NCI-H345 treated with DMSO at 0.1 percent for 48 hours (cell line): ENCODE results near the gene KLHL28.
"Not testable (repeated sequence)": the region's sequence is repeated elsewhere in the genome, so short reads cannot be mapped to it uniquely, and the experiment has no call there.

Experiments used
- DNase-seq: peaks from one replicate; lab custom pipeline; 2025; ENCODE audit not compliant: unreplicated experiment; lab: John Stamatoyannopoulos, UW

KLHL28 gene

DNA sequence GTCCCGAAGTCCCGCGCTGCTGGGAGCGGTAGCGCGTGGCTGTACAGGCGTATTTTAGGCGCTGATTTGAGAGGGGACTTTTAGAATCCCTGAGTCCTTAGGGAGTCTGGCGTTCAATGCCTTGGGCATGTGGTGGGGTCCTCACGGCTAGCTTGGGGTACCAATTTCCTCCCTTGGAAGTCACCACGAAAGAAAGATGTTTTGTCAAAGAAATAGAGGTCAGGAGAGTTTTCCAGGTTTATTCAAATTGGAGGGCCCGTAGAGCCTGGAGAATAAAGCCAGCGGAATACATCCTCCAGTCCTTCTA, 63.9 kb downstream of the KLHL28 start:
- DNase-seq: peak; percentile 28

DNA sequence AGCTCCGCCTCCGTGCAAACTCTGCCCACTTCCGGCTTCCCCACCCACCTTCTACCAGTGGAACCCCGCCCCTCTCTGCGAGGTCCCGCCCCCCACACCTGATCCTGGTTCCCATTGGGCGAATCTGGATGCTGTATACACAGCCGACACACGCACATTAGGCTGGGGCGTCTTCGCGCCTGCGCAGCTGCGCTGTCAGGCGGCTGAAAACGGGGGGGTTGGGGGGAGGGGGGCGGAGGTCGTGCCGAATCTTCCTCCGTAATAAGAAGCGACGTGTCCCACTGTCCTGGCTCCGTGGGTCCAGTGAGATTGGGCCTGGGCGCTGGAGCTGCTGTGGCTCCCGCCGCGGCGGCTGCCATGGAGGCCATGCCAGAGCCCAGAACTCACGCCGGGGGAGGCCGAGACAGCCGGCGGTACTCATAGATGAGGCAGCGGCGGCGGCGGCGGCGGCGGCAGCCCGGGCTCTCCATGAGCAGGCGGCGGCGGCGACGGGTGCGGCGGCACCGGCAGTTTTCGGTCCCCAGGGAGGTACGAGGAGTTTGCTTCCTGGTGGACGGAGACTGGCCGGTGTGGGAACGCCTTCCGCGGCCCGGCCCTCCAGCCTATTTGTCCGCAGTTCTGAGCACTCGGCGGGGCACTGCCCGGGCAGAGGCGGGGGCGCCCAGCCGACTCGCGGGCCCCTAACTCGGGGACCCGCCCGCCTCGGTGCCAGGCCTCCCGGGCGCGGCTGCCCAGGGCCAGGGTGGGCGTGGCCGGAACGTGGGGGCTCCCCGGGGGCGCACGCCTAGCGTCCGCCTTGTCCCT, 64.5 kb downstream of the KLHL28 start:
- peak; percentile 85 for DNase-seq

- DNase-seq: no peak
Observed at GRCh38 chr14:44896275-44897040, 65.3 kb downstream of the KLHL28 start.

DNA sequence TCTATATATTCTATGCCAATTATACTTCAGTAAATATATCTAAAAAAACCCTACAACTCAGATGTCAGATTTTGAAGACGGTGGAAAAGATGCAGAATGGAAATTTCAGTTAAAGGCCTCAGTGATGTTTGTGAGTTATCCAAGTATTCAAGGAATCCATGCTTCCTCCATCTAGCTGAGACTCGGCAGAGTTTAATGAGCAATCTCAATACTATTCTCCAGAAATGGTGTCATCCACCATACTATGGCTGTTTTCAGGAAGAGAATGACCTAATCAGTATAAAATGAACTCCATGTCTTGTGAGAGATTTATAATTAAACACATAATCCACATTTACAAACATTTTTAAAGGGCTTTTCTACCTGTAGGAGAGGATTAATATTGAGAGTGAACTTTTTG, 66.0 kb downstream of the KLHL28 start:
- no peak for DNase-seq

DNA sequence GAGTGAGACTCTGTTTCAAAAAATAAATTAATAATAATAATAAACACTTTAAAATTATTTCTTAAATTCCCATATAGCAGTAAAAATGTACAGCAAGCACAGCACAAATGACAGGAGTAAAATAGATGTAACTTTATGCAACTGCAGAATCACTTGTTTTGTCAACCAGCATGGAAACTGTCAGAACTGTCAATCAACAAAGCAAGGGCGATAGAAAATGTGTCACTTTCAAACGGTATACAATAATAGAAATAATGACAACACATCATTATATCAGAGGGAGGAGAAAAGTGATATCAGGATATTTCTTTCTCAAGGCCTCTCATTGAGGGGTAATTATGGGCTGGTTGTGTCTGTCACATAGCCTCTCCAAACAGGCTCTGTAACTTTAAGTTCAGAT, 68.2 kb downstream of the KLHL28 start:
- no peak for DNase-seq

- DNase-seq: not testable (repeated sequence)
Observed at GRCh38 chr14:44891726-44892372, 69.9 kb downstream of the KLHL28 start.

DNA sequence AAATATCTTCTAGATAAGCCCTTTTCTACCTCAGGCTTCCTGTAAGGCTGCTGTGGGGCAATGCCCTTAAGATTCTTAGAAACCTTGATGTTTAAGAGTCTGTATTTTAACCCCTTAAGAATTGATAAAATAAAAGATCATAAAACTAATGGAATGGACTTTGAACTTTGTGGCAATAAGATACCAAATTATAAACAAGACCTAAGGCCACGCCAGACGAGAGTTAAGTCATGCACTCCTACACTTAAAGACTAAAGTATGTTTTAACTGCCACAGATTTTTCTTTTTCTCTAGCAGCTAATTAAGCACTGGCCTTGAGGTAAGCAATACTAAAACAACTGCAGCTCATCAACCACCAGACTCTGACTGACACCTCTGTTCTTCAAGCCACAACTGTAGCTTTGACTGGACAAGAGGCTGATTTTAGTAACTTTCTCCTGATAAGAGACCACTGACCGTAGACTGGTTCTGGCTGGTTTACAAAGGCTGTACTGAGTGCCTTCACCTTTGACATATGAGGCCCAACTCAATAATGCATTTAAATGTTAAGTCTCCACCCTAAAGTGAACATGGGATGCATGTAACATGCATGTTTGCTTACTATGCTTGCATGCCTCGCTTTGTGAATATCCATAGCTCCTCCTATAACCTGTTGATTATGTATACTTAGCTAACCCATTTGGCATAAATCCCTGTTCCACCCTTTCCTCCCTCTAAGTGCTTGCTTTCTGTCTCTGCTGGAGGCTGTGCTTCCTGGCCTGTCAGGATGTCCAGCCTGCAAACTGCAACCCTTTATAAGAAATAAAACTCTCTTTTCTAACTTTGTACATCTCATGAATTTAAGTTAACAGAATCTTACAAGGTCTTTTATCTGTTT, 71.9 kb downstream of the KLHL28 start:
- DNase-seq: no peak

DNA sequence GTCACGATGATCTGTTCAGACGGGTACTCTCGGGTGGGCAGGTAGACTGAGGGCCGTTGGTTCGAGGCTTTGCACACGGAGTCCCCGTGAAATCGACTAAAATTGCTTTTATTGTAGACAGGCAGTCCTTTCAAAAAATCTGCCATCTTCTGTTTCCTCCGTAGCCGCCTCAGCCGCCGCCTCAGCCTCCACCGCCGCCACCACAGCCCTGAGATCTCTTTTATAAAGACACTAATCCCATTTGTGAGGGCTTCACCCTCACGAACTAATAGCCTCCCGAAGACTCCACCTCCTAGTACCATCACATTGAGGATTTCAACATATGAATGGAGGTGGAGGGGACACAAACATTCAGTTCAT, 74.2 kb downstream of the KLHL28 start:
- no peak for DNase-seq

DNA sequence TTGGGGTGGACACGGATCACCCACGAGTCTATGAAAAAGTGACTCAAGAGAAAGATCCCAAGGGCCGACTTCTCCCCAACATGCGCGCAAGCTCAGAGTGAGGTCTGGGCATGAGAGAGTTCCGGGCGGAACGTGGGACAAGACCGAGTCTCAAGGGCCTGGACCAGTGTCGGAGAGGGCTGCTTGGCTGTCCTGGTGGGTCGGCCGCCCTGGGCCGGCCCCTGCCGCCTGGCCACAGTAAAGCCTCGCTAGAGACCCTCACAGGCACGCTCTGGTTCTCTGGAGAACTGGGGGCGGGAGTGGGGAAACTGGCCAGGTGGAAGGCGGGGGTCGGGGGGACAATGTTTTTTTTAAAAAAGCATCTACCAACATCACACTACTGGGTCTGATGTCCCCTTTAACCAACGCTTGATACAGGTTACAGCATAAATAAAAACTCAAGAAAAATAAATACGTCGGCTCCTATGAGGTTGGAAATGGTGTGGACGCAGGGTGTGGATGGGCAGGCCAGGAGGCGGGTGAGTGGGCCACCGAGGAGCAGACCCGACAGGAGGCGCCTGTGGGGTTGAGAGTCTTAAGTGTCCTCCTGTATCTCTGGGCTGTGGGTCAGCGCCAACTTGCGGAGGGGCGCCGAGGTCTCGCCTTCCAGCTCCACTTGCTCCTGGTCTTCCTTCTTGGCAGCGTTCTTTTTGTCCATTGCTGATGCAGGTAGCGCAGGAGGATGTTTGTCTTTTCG, 74.7 kb downstream of the KLHL28 start:
- DNase-seq: no peak

DNA sequence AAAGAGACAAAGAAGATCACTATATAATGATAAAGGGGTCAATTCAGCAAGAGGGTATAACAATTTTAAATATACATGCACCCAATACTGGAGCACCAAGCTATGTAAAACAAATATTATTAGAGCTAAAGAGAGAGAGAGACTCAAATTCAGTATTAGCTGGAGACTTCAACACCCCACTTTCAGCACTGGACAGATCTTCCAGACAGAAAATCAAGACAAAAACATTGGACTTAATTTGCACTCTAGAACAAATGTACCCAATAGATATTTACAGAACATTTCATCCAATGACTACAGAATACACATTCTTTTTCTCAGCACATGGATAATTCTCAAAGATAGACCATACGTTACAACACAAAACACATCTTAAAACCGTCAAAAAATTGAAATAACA, 81.0 kb downstream of the KLHL28 start:
- DNase-seq: no peak
